ENCODE measurements around the gene NIPBL.

- TF ChIP-seq CTCF (IDR thresholded peaks at IDR 0.05), result no peak
- no peak for TF ChIP-seq EZH2phosphoT487 (IDR thresholded peaks at IDR 0.05)
Measured at GRCh38 chr5:36934740-36935356, 58.3 kb downstream of the NIPBL start.
